SU-DHL-6 (cell line): ENCODE results near the gene WDR88.
"Not testable (repeated sequence)": the region's sequence is repeated elsewhere in the genome, so short reads cannot be mapped to it uniquely, and the experiment has no call there.

Source experiments
- H2AFZ ChIP-seq: fragments of 200-600 bp; sonication (generic); 2 replicates; pipeline ENCODE4 v1.6.1; 2014; ENCODE audit warnings: low read depth, mild to moderate bottlenecking, moderate library complexity, mixed read lengths, antibody characterized with exemption, low read length; ENCODE audit not compliant: severe bottlenecking
- H3F3A ChIP-seq: fragments of 200-600 bp; shearing (Covaris generic); 2 replicates; pipeline ENCODE4 v1.6.0; 2016; ENCODE audit warnings: antibody characterized with exemption, mild to moderate bottlenecking; ENCODE audit not compliant: insufficient read depth
- H3K27ac ChIP-seq: fragments of 200-600 bp; sonication (generic); 2 replicates; pipeline ENCODE4 v1.5.1; 2016; ENCODE audit warnings: low read depth, mild to moderate bottlenecking, low read length, moderate library complexity, mixed read lengths
- H3K27me3 ChIP-seq: fragments of 200-600 bp; sonication (generic), shearing (Covaris generic); 2 replicates; pipeline ENCODE4 v1.6.0; 2014; ENCODE audit warnings: mild to moderate bottlenecking, low read length
- H3K36me3 ChIP-seq: fragments of 200-600 bp; sonication (generic); 2 replicates; pipeline ENCODE4 v1.6.1; 2014; ENCODE audit warnings: mild to moderate bottlenecking, low read length, mixed read lengths
- H3K4me2 ChIP-seq: fragments of 300-600, 200-600 bp; shearing (Covaris generic), sonication (generic); 2 replicates; pipeline ENCODE4 v1.6.0; 2014; ENCODE audit warnings: low read length, low read depth, mild to moderate bottlenecking; ENCODE audit not compliant: poor library complexity, severe bottlenecking
- H3K4me3 ChIP-seq: fragments of 200-600 bp; sonication (generic); 2 replicates; pipeline ENCODE4 v1.5.1; 2014; ENCODE audit warnings: antibody characterized with exemption, low read length, mild to moderate bottlenecking, mixed read lengths; ENCODE audit not compliant: insufficient read depth, poor library complexity, severe bottlenecking
- H3K79me2 ChIP-seq: fragments of 200-600 bp; sonication (generic); 2 replicates; pipeline ENCODE4 v1.6.1; 2014; ENCODE audit warnings: mild to moderate bottlenecking, low read length, moderate library complexity; ENCODE audit not compliant: insufficient read depth
- H3K9ac ChIP-seq: fragments of 200-600 bp; sonication (generic); 2 replicates; pipeline ENCODE4 v1.7.0; 2014; ENCODE audit warnings: mild to moderate bottlenecking, low read length
- H3K9me2 ChIP-seq: fragments of 200-600 bp; sonication (generic); replicated peaks from 2 replicates; pipeline ENCODE4 v1.6.1; 2014; ENCODE audit warnings: low read length; ENCODE audit not compliant: insufficient read depth
- H3K9me3 ChIP-seq: fragments of 200-600 bp; sonication (generic); 2 replicates; pipeline ENCODE4 v1.6.1; 2014; ENCODE audit warnings: low read length, mixed read lengths; ENCODE audit not compliant: insufficient read depth
- H4K20me1 ChIP-seq: fragments of 200-600 bp; sonication (generic); 2 replicates; pipeline ENCODE4 v1.6.1; 2014; ENCODE audit warnings: low read depth, mild to moderate bottlenecking, antibody characterized with exemption, low read length, moderate library complexity, mixed read lengths
- EZH2phosphoT487 ChIP-seq: fragments of 200-600 bp; sonication (generic), shearing (Covaris generic); conservative IDR thresholded peaks from 2 replicates; pipeline ENCODE4 v1.6.1; 2018; ENCODE audit warnings: mild to moderate bottlenecking, antibody characterized with exemption, low read length, moderate library complexity, mixed read lengths
- TF ChIP-seq, protein P1 (sequence below): fragments of 200-600 bp; sonication (generic); IDR thresholded peaks from one replicate; pipeline ENCODE4 v1.5.1; 2017; ENCODE audit warnings: antibody characterized with exemption, mild to moderate bottlenecking, low read length, moderate library complexity; ENCODE audit not compliant: insufficient read depth, poor library complexity, severe bottlenecking

The WDR88 gene

DNA sequence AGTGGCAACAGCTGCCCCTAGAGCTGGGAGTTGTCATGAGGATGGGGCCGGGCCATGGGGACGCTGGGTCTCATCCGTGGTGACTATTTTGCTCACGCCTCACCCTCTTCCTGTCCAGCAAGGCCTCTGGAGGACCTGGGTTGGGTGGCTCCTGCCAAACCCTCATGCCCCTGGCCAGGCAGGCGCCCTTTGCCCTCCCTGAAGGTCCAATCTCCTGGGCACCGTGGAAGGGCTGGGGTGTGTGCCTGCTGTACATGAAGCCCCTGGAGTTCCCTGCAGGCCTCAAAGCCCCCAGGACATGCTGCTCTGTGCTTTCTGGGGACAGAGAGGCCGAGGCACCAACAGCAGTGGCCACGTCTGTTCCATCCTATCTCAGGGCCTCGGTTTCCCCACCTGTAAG, 76.0 kb downstream of the WDR88 start:
- no peaks in the 10 kb centered on the region for H3F3A ChIP-seq
- no peaks in the 10 kb centered on the region for H3K9me2 ChIP-seq
- TF ChIP-seq, protein P1, sequence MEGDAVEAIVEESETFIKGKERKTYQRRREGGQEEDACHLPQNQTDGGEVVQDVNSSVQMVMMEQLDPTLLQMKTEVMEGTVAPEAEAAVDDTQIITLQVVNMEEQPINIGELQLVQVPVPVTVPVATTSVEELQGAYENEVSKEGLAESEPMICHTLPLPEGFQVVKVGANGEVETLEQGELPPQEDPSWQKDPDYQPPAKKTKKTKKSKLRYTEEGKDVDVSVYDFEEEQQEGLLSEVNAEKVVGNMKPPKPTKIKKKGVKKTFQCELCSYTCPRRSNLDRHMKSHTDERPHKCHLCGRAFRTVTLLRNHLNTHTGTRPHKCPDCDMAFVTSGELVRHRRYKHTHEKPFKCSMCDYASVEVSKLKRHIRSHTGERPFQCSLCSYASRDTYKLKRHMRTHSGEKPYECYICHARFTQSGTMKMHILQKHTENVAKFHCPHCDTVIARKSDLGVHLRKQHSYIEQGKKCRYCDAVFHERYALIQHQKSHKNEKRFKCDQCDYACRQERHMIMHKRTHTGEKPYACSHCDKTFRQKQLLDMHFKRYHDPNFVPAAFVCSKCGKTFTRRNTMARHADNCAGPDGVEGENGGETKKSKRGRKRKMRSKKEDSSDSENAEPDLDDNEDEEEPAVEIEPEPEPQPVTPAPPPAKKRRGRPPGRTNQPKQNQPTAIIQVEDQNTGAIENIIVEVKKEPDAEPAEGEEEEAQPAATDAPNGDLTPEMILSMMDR: no peak
- no peak for TF ChIP-seq EZH2phosphoT487
- no peak overlapping the region for H2AFZ ChIP-seq
- H3K79me2 ChIP-seq: no peaks in the 10 kb centered on the region
- H3K4me3 ChIP-seq: no peak overlapping the region
- no peak overlapping the region for H3K9ac ChIP-seq
- H3K36me3 ChIP-seq: no peaks in the 10 kb centered on the region
- no peak overlapping the region for H3K27ac ChIP-seq
- no peaks in the 10 kb centered on the region for H3K9me3 ChIP-seq
- no peaks in the 10 kb centered on the region for H4K20me1 ChIP-seq
- no peaks in the 10 kb centered on the region for H3K27me3 ChIP-seq
- H3K4me2 ChIP-seq: no peak overlapping the region

DNA sequence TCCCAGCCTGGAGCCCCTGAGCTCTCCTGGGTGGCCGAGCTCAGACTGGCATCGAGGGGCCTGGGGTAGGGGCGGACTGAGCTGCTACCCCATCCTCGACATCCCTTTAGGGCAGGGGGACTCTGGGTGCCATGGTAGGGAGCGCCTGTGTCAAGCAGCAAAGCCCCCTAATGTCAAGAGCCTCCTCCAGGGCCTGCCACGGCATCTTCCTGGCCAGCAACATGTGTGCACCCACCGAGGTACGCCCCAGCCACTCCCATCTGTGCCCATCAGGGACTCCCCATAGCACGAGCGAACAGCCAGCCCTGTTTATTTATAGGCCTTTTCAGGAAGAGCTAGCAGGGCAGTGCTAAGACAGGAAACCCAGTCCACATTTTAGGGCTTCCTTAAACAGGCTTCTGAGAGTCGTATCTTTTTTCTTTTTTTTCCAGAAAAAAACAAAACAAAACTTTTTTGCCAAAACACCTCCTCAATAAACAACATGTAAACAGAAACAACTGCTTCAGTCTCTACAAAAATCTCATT, 76.5 kb downstream of the WDR88 start:
- H4K20me1 ChIP-seq: no peaks in the 10 kb centered on the region
- no peaks in the 10 kb centered on the region for H3K36me3 ChIP-seq
- no peak overlapping the region for H3K27ac ChIP-seq
- H2AFZ ChIP-seq: no peak overlapping the region
- H3F3A ChIP-seq: no peaks in the 10 kb centered on the region
- H3K79me2 ChIP-seq: no peaks in the 10 kb centered on the region
- H3K4me2 ChIP-seq: no peak overlapping the region
- H3K9me3 ChIP-seq: no peaks in the 10 kb centered on the region
- TF ChIP-seq EZH2phosphoT487: no peak
- TF ChIP-seq, protein P1: no peak
- H3K4me3 ChIP-seq: no peak overlapping the region
- H3K9me2 ChIP-seq: no peaks in the 10 kb centered on the region
- H3K27me3 ChIP-seq: no peaks in the 10 kb centered on the region
- H3K9ac ChIP-seq: no peak overlapping the region

DNA sequence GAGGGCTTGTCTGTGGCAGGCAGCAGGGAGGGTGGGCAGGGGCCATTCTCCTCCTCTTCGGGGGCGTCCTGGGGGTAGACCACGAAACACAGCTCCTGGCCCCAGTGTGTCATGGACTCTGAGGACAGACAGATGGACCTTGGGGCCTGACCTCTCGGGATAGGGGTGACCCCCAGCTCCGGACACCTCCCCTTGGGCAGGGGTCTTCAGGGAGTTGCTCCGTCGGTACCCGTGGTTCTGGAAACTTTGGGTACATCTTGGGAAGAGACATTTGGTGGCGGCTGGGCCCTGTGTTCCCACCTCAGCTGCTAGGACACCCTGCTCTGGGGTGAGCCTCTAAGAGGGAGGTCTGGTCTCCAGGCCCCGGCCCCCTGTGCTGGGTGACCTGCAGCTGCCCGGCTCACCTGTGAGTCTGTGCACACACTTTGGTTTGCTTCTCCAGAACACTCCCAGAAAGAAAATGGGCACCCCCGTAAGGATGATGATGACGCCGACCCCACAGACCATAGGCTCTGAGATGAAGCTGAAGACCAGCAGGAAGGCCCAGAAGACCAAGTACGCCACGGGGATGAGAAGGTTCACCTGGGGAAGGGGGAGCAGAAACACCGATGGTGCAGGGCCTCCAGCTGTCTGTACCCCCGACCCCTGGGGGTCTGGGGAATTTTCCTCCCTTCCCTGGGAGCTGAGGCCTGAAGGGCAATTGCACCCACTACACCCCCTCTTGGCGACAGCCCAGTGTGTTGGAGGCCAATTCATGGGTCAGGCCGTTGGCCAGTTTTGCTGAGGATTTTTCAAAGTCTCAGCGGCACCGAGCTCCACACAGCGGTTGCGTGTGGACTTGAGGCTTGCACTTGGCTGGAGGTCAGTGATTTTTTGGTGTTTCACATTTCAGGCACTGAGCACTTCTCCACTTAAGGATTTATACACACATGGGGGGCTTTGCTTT, 77.3 kb downstream of the WDR88 start:
- no peaks in the 10 kb centered on the region for H3F3A ChIP-seq
- H3K4me3 ChIP-seq: no peak overlapping the region
- no peaks in the 10 kb centered on the region for H3K27me3 ChIP-seq
- H4K20me1 ChIP-seq: no peaks in the 10 kb centered on the region
- H3K9me3 ChIP-seq: no peaks in the 10 kb centered on the region
- no peak overlapping the region for H3K27ac ChIP-seq
- H3K79me2 ChIP-seq: no peaks in the 10 kb centered on the region
- TF ChIP-seq EZH2phosphoT487: no peak
- TF ChIP-seq, protein P1: no peak
- H3K9ac ChIP-seq: no peak overlapping the region
- no peak overlapping the region for H3K4me2 ChIP-seq
- no peaks in the 10 kb centered on the region for H3K36me3 ChIP-seq
- no peak overlapping the region for H2AFZ ChIP-seq
- H3K9me2 ChIP-seq: no peaks in the 10 kb centered on the region

DNA sequence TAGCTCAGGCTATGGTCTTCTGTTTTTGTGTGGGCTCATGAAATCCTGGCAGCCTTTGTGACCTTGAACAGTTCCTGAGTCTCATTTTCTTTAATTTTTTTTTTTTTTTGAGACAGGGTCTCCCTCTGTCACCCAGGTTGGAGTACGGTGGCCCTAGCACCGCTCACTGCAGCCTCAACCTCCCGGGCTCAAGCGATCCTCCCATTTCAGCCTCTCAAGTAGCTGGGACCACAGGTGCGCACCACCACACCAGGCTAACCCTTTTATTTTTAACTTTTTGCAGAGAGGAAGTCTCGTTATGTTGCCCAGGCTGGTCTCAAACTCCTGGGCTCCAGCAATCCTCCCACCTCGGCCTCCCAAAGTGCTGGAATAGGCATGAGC, 77.9 kb downstream of the WDR88 start:
- not testable (repeated sequence) for H3F3A ChIP-seq, H2AFZ ChIP-seq, H3K27ac ChIP-seq, H3K79me2 ChIP-seq, H3K9ac ChIP-seq, H3K9me3 ChIP-seq, H3K9me2 ChIP-seq, H3K27me3 ChIP-seq, H3K4me3 ChIP-seq, H3K36me3 ChIP-seq, H3K4me2 ChIP-seq, H4K20me1 ChIP-seq
